ENCODE data around the gene DEPDC1B. TPM values are rescaled to one million over a fixed set of nuclear protein-coding genes. Genes with fewer than 3 reads are reported as not detected.
"Not testable (repeated sequence)": the region's sequence is repeated elsewhere in the genome, so short reads cannot be mapped to it uniquely, and the experiment has no call there.

Gene DEPDC1B
- total and polyA plus RNA-seq, 3 experiments from 2014 or later, result 0.85 to 14.7 (median 11.3) TPM

DNA sequence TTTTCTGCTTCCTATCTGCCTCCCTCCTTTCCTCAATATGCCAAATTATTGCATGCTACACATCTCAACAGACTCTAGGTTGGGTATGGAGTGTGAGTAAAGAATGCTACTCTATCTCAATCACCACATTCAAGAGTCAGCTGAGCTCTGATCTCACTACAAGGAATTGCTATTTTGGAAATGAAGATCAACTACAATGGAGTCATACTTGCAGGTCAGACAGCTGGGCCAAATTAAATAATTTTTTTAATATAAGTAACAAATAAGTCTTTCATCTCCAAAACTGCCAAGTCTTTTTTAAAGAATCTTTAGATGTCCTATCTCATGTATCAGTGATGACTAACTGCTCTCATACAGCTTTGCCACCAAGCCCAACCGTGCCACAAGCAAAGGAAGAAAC is 64.0 kb downstream of the DEPDC1B start:
- no peaks in the 10 kb centered on the region for H3K9me3 Mint-ChIP-seq
- DNase-seq, result no peak
- CTCF ChIA-PET, result no interaction called here
- POLR2A ChIA-PET, result no interaction called here
- no peaks in the 10 kb centered on the region for H3K4me1 ChIP-seq (ENCODE audit: insufficient read depth, low read length)
- no peaks in the 10 kb centered on the region for H3K9me3 ChIP-seq (ENCODE audit: low read length)
- no peaks in the 10 kb centered on the region for H3K4me1 Mint-ChIP-seq
- H3K27ac Mint-ChIP-seq, result no peak overlapping the region
- no peak overlapping the region for H3K27ac ChIP-seq (ENCODE audit: low read depth, low read length)
- no peak overlapping the region for H3K4me3 ChIP-seq (ENCODE audit: low read length)
- peaks cover 0 to 4% (median 0%) of the 10 kb centered on the region in 3 donors for H3K36me3 Mint-ChIP-seq
- no peaks in the 10 kb centered on the region for H3K27me3 Mint-ChIP-seq
- H3K4me3 Mint-ChIP-seq, result no peak overlapping the region
- no peaks in the 10 kb centered on the region for H3K36me3 ChIP-seq (ENCODE audit: insufficient read depth, low read length)
- H3K27me3 ChIP-seq (ENCODE audit: insufficient read depth, low read length, poor library complexity, severe bottlenecking), result no peaks in the 10 kb centered on the region

DNA sequence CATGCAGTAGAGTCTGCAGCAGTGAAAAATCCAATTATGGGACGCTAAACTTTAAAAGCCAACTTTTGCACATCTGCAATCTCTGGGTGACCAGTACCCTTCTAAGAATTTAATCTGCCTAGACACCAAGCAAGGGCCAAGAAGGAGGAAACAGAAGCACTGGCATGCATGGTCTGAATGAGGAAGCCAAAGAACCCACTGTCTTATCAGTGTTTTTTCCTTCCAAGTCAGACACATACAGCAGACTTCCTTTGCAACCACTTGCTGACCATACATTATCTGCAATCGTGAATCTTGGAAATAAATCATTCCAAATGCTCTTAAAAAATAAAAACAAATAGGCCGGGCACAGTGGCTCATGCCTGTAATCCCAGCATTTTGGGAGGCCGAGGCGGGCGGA is 65.9 kb downstream of the DEPDC1B start:
- Mint-ChIP-seq H3K27ac (no peak overlapping the region), H3K4me3 (no peak overlapping the region), H3K9me3 (no peaks in the 10 kb centered on the region), H3K27me3 (no peaks in the 10 kb centered on the region), H3K36me3 (peaks cover 0 to 4% (median 0%) of the 10 kb centered on the region in 3 donors), H3K4me1 (no peaks in the 10 kb centered on the region)
- Histone ChIP-seq H3K4me1 (ENCODE audit: insufficient read depth, low read length) (no peaks in the 10 kb centered on the region), H3K27me3 (ENCODE audit: insufficient read depth, low read length, poor library complexity, severe bottlenecking) (no peaks in the 10 kb centered on the region), H3K36me3 (ENCODE audit: insufficient read depth, low read length) (no peaks in the 10 kb centered on the region), H3K9me3 (ENCODE audit: low read length) (no peaks in the 10 kb centered on the region), H3K27ac (ENCODE audit: low read depth, low read length) (no peak overlapping the region), H3K4me3 (ENCODE audit: low read length) (no peak overlapping the region)
- POLR2A ChIA-PET, result no interaction called here
- CTCF ChIA-PET, result no interaction called here
- no peak for DNase-seq

DNA sequence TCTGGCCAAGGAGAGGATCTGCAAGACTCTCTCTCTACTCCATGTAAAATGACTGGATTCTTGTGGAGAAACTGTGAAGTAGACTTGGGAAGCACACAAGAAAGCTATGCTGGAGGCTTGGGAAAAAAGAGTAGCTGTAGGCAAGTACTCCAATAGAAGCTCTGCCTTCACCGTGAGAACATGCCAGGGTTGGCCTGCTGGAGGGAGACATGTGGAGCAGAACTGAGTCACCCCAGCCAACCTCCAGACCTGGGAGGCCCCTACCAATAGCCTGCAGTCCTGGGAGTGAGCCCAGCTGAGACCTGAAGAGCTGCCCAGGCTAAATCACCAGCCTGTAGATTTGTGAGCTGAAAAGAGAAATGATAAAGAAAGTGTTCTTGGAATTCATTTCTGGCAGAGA is 66.6 kb downstream of the DEPDC1B start:
- H3K4me1 ChIP-seq (ENCODE audit: insufficient read depth, low read length), result no peaks in the 10 kb centered on the region
- Mint-ChIP-seq H3K9me3 (no peaks in the 10 kb centered on the region), H3K36me3 (peaks cover 0 to 4% (median 0%) of the 10 kb centered on the region in 3 donors), H3K4me3 (no peak overlapping the region), H3K27ac (no peak overlapping the region), H3K27me3 (no peaks in the 10 kb centered on the region), H3K4me1 (no peaks in the 10 kb centered on the region)
- no peaks in the 10 kb centered on the region for H3K36me3 ChIP-seq (ENCODE audit: insufficient read depth, low read length)
- ChIA-PET POLR2A (no interaction called here), CTCF (no interaction called here)
- no peaks in the 10 kb centered on the region for H3K27me3 ChIP-seq (ENCODE audit: insufficient read depth, low read length, poor library complexity, severe bottlenecking)
- H3K9me3 ChIP-seq (ENCODE audit: low read length), result no peaks in the 10 kb centered on the region
- no peak for DNase-seq
- H3K4me3 ChIP-seq (ENCODE audit: low read length), result no peak overlapping the region
- no peak overlapping the region for H3K27ac ChIP-seq (ENCODE audit: low read depth, low read length)

DNA sequence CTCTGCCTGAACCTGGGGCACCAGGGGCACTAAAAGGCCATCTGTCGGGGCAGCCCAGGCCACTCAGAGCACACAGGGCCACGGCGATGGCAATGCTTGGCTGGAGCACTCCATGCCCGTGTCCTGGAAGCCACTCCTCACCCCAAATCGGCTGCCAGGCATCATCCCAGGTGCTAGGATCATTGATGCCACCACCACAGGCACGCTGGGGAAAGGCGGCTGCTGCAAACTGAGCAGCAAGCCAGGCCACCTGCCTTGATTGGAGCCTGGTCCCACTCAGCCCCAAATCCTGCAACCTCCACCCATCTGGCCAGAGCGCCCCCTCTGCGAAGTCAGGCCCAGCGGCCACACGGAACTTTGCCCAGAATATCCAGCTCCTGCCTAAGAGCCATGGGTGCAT is 67.8 kb downstream of the DEPDC1B start:
- no peak overlapping the region for H3K4me3 ChIP-seq (ENCODE audit: low read length)
- H3K4me1 ChIP-seq (ENCODE audit: insufficient read depth, low read length), result no peaks in the 10 kb centered on the region
- ChIA-PET POLR2A (no interaction called here), CTCF (no interaction called here)
- no peaks in the 10 kb centered on the region for H3K27me3 ChIP-seq (ENCODE audit: insufficient read depth, low read length, poor library complexity, severe bottlenecking)
- no peaks in the 10 kb centered on the region for H3K36me3 ChIP-seq (ENCODE audit: insufficient read depth, low read length)
- no peak overlapping the region for H3K4me3 Mint-ChIP-seq
- H3K27ac ChIP-seq (ENCODE audit: low read depth, low read length), result no peak overlapping the region
- H3K9me3 ChIP-seq (ENCODE audit: low read length), result no peaks in the 10 kb centered on the region
- H3K27me3 Mint-ChIP-seq, result no peaks in the 10 kb centered on the region
- H3K9me3 Mint-ChIP-seq, result no peaks in the 10 kb centered on the region
- no peak for DNase-seq
- no peaks in the 10 kb centered on the region for H3K4me1 Mint-ChIP-seq
- H3K36me3 Mint-ChIP-seq, result peaks cover 0 to 4% (median 0%) of the 10 kb centered on the region in 3 donors
- no peak overlapping the region for H3K27ac Mint-ChIP-seq

DNA sequence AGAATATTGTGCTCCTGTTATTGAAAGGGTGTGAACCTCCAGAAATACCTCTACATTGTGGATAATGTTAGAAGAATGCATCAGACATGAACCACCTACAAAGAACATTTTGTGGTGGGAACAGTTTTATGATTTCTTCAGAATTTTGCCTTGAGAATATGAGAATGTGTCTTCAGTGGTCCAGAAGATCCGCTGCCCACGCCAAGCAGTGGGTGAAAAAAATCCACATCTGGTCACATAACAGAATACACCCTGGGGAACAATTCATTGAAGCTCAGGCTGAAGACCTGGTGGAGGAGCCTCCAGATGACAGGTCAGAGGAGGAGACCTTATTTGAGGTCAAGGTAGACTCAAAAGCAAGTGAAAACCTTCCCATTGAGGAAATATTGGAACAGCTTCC is 69.1 kb downstream of the DEPDC1B start:
- no peak overlapping the region for H3K4me3 ChIP-seq (ENCODE audit: low read length)
- H3K4me1 ChIP-seq (ENCODE audit: insufficient read depth, low read length), result no peaks in the 10 kb centered on the region
- no peaks in the 10 kb centered on the region for H3K9me3 ChIP-seq (ENCODE audit: low read length)
- Mint-ChIP-seq H3K27ac (no peak overlapping the region), H3K36me3 (peaks cover 0 to 4% (median 0%) of the 10 kb centered on the region in 3 donors), H3K27me3 (no peaks in the 10 kb centered on the region), H3K9me3 (no peaks in the 10 kb centered on the region), H3K4me1 (no peaks in the 10 kb centered on the region), H3K4me3 (no peak overlapping the region)
- POLR2A ChIA-PET, result no interaction called here
- H3K27me3 ChIP-seq (ENCODE audit: insufficient read depth, low read length, poor library complexity, severe bottlenecking), result no peaks in the 10 kb centered on the region
- no peak overlapping the region for H3K27ac ChIP-seq (ENCODE audit: low read depth, low read length)
- H3K36me3 ChIP-seq (ENCODE audit: insufficient read depth, low read length), result no peaks in the 10 kb centered on the region
- DNase-seq, result no peak
- CTCF ChIA-PET, result no interaction called here

DNA sequence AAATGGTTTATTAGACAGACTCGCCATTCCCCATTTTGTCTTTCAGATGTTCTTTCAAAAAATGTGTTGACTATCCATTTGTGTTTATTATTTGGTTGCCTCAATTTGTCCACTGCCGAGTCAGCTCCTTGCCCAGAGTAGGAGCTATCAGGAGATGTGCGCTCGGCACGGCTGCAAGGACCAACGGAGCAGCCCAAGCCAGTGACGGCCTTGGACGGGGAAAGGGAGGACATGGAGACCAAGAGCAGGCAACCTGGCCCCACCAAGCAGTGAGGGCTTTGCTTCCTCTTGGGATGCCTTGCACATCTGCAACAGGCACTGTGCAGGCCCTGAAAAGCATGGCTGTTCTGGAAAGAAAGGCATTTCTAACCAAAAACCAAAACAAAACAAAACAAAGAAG is 69.8 kb downstream of the DEPDC1B start:
- Mint-ChIP-seq H3K4me3 (no peak overlapping the region), H3K4me1 (no peaks in the 10 kb centered on the region), H3K27me3 (no peaks in the 10 kb centered on the region), H3K9me3 (no peaks in the 10 kb centered on the region), H3K27ac (no peak overlapping the region), H3K36me3 (peaks cover 0 to 4% (median 0%) of the 10 kb centered on the region in 3 donors)
- ChIA-PET CTCF (no interaction called here), POLR2A (no interaction called here)
- H3K4me1 ChIP-seq (ENCODE audit: insufficient read depth, low read length), result no peaks in the 10 kb centered on the region
- H3K27ac ChIP-seq (ENCODE audit: low read depth, low read length), result no peak overlapping the region
- no peaks in the 10 kb centered on the region for H3K9me3 ChIP-seq (ENCODE audit: low read length)
- no peaks in the 10 kb centered on the region for H3K27me3 ChIP-seq (ENCODE audit: insufficient read depth, low read length, poor library complexity, severe bottlenecking)
- DNase-seq, result no peak
- H3K36me3 ChIP-seq (ENCODE audit: insufficient read depth, low read length), result no peaks in the 10 kb centered on the region
- no peak overlapping the region for H3K4me3 ChIP-seq (ENCODE audit: low read length)

DNA sequence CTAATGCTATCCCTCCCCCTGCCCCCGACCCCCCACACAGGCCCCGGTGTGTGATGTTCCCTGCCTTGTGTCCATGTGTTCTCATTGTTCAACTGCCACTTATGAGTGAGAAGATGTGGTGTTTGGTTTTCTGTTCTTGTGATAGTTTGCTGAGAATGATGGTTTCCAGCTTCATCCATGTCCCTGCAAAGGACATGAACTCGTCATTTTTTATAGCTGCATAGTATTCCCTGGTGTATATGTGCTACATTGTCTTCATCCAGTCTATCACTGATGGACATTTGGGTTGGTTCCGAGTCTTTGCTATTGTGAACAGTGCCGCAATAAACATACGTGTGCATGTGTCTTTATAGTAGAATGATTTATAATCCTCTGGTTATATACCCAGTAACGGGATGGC is 75.1 kb downstream of the DEPDC1B start:
- H3K9me3 ChIP-seq (ENCODE audit: low read length); H3K27ac ChIP-seq (ENCODE audit: low read depth, low read length); POLR2A ChIA-PET; H3K4me1 ChIP-seq (ENCODE audit: insufficient read depth, low read length); H3K4me3 ChIP-seq (ENCODE audit: low read length); H3K36me3 ChIP-seq (ENCODE audit: insufficient read depth, low read length); H3K4me3 Mint-ChIP-seq; H3K4me1 Mint-ChIP-seq; DNase-seq; H3K27me3 ChIP-seq (ENCODE audit: insufficient read depth, low read length, poor library complexity, severe bottlenecking); CTCF ChIA-PET; H3K36me3 Mint-ChIP-seq; H3K27me3 Mint-ChIP-seq; H3K9me3 Mint-ChIP-seq; H3K27ac Mint-ChIP-seq: not testable (repeated sequence)

DNA sequence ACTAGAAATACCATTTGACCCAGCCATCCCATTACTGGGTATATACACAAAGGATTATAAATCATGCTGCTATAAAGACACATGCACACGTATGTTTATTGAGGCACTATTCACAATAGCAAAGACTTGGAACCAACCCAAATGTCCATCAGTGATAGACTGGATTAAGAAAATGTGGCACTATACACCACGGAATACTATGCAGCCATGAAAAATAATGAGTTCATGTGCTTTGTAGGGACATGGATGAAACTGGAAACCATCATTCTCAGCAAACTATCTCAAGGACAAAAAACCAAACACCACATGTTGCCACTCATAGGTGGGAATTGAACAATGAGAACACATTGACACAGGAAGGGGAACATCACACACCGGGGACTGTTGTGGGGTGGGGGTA is 79.2 kb downstream of the DEPDC1B start:
- H3K27me3 Mint-ChIP-seq; H3K4me1 ChIP-seq (ENCODE audit: insufficient read depth, low read length); POLR2A ChIA-PET; H3K36me3 ChIP-seq (ENCODE audit: insufficient read depth, low read length); H3K4me1 Mint-ChIP-seq; H3K27me3 ChIP-seq (ENCODE audit: insufficient read depth, low read length, poor library complexity, severe bottlenecking); H3K9me3 ChIP-seq (ENCODE audit: low read length); H3K27ac ChIP-seq (ENCODE audit: low read depth, low read length); DNase-seq; H3K9me3 Mint-ChIP-seq; H3K4me3 Mint-ChIP-seq; H3K4me3 ChIP-seq (ENCODE audit: low read length); H3K36me3 Mint-ChIP-seq; CTCF ChIA-PET; H3K27ac Mint-ChIP-seq: not testable (repeated sequence)

DNA sequence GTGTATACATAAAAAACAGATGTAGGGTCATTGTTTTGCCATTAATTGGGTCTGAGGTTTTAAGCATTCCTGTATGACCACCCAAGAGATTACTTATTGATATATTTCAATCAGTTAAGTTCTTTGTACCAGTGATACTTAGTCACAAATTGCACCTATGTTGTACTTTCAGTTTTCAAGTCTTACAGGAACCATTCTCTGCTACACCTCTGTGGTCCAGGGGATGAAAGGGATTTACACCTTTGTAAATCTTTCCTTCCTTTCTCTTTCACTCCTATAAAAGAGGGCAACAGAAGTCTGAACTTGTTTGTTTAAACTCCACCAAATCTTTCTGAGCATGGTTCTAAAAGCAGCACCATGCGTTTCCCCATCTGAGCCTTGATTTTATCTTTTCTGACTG is 86.1 kb downstream of the DEPDC1B start:
- Mint-ChIP-seq H3K36me3 (no peaks in the 10 kb centered on the region), H3K27me3 (no peaks in the 10 kb centered on the region), H3K4me3 (no peak overlapping the region), H3K4me1 (peaks cover 0 to 14% (median 3%) of the 10 kb centered on the region in 3 donors), H3K27ac (no peak overlapping the region), H3K9me3 (peaks cover 0 to 6% (median 2%) of the 10 kb centered on the region in 5 donors)
- no peak overlapping the region for H3K4me3 ChIP-seq (ENCODE audit: low read length)
- H3K27ac ChIP-seq (ENCODE audit: low read depth, low read length), result no peak overlapping the region
- no peaks in the 10 kb centered on the region for H3K9me3 ChIP-seq (ENCODE audit: low read length)
- ChIA-PET CTCF (no interaction called here), POLR2A (no interaction called here)
- no peak for DNase-seq
- H3K36me3 ChIP-seq (ENCODE audit: insufficient read depth, low read length), result no peaks in the 10 kb centered on the region
- no peaks in the 10 kb centered on the region for H3K27me3 ChIP-seq (ENCODE audit: insufficient read depth, low read length, poor library complexity, severe bottlenecking)
- no peaks in the 10 kb centered on the region for H3K4me1 ChIP-seq (ENCODE audit: insufficient read depth, low read length)
